ENCODE measurements around the gene CELF1. TPM values are rescaled to one million over a fixed set of nuclear protein-coding genes. Genes with fewer than 3 reads are reported as not detected.

The CELF1 gene
- 10 to 100 TPM; 15.2 to 32.3 (median 29.1) TPM for polyA plus RNA-seq

- peak within 1 kb of the TSS; percentile 34 for H3K27ac ChIP-seq (ENCODE audit: low read depth, low read length)
- 0 to 1% (median 0%) methylated on average over 63 to 88 of the region's 89 CpGs for WGBS, 3 donors
Measured at GRCh38 chr11:47552566-47553405, at the start of gene CELF1. CELF1 (minus strand) TSS chr11:47553132; CDS start chr11:47499523, 53,609 bp downstream.

DNA sequence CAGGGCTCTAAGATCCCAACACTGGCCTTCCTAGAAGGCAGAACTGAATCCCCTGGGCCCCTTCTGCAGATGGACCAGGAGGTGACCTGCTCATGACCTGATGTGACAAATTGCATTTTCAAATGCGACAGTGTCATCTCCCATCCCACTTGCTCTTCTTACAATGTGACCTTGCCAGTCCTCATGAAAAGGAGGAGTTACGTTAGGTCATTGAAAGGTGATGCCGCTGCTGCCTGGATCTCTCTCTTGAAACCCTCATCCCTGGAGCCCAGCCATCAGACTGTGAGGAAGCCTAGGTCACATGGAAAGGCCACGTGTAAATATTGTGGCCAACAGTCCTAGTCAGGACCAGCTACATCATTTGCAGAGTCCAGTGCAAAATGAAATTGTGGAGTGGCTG, 47.0 kb upstream of the CELF1 start:
- H3K27ac ChIP-seq (ENCODE audit: low read depth, low read length): no peak overlapping the region
- 68 to 76% (median 70%) methylated on average over 4 of the region's 4 CpGs for WGBS, 3 donors

DNA sequence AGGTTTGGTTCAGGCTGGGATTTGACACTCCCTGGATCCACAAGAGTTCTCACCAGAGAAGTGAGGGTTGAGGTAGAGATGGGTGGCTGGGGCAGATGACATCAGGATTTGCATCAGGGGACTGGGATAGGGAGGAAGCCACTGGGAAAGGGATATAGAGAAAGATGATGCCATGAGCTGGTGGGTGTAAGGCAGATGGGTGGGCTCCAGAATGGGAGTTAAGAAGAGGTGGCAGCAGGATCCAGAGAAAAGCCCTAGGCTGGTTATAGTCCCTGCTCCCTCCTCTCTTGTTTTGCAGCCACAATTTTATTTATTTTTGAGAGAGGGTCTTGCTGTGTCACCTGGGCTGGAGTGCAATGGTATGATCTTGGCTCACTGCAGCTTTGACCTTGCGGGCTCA, 43.0 kb upstream of the CELF1 start:
- no peak overlapping the region for H3K27ac ChIP-seq (ENCODE audit: low read depth, low read length)
- 100% methylated on average over 1 of the region's 1 CpG for WGBS, 3 donors

GRCh38 chr11:47595029-47595428, 42.1 kb upstream of the CELF1 start:
- H3K27ac ChIP-seq (ENCODE audit: low read depth, low read length): no peak overlapping the region
- 61 to 79% (median 73%) methylated on average over 7 of the region's 7 CpGs for WGBS, 3 donors

DNA sequence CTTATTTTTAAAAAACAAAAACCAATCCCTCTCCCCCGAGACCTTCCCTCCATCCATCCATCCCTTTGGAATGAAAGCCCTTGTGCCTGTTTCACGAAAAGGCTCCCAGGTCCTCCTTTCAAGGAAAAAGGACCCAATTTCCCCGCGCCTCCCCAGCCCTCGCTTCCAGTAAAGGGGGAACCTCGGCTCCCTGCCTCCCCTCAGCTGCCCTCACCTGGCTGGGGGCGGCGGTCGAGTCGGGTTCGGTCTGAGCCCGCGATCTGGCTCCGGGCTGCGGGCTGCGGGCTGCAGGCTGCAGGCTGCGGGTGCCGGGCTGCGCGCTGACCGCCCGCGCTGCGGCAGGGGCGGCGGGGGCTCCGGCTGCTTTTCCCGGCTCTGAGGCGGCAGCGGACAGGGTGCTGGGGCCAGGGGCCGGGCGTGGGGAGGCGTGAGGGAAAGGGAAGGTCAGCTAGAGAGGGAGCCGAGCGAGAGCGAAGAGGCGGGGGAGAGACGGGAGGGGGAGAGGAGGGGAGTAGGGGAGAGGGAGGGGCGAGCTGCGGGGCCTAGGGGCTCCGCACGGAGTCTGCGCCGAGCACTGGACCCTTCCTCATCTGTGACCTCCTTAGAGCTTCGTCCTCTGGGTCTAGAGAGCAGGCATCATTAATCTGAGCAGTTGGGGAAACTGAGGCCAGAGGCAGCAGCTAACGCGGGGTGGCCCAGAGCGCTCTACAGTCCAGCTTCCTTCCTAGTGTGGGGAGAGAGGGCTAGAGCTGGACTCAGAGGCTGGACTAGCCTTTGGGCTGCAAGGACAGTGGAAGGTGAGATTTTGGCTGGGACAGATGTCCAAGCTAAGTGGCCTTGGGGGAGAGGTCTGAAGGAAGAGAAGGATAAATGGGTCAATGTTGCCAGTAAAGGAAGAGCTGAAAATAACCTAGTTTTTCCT, 41.3 kb upstream of the CELF1 start, which contains the start of gene C1QTNF4:
TSS of gene C1QTNF4 (minus strand) at position 478 of the 922 bp plus-strand sequence. CDS start 3,601 bp downstream, outside the sequence.
- H3K27ac ChIP-seq (ENCODE audit: low read depth, low read length): no peak within 1 kb of the TSS
- 3 to 5% (median 3%) methylated on average over 47 to 48 of the region's 48 CpGs for WGBS, 3 donors

DNA sequence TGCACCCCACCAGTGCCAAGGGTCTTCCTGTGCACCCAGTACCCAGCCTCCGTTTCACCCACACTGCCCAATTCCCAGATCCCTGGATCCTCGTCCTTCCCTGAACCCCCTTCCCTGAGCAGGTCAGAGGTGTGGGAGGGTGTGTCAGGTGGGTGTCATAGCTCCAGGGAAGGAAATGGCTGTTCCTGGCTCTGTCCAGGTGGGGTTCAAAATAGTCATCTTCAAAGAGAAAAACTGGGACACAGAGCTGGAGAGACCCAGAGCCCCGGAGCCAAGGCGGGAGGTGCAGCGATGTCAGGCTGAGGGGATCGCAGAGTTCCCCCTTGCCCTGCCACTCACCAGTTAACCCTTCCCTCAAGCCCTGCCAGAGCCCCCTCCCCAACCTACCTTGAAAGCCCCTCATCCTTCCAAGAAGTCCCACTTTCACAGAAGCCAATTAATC, 40.6 kb upstream of the CELF1 start:
- no peak overlapping the region for H3K27ac ChIP-seq (ENCODE audit: low read depth, low read length)
- WGBS, 3 donors: 4 to 22% (median 12%) methylated on average over 5 to 6 of the region's 6 CpGs

DNA sequence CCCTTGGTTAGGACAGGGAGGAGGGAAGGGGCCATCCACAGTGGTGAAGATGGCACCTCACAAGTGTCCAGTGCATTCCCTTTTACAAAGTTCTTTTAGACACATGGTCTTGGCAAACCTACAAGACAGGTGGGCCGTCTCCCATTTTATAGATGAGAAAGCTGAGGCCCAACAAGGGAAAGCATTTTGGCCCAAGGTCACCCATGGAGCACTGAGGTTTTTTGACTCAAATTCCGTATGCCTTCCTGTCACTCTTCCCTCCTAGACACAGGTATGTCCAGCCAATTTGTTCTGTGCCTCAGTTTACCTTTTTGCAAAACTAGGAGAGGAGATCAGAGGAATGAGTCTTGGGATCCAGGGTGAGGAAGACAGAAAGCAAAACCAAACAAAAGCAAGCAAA, 40.0 kb upstream of the CELF1 start:
- no peak overlapping the region for H3K27ac ChIP-seq (ENCODE audit: low read depth, low read length)
- 53 to 80% (median 76%) methylated on average over 2 of the region's 2 CpGs for WGBS, 3 donors

DNA sequence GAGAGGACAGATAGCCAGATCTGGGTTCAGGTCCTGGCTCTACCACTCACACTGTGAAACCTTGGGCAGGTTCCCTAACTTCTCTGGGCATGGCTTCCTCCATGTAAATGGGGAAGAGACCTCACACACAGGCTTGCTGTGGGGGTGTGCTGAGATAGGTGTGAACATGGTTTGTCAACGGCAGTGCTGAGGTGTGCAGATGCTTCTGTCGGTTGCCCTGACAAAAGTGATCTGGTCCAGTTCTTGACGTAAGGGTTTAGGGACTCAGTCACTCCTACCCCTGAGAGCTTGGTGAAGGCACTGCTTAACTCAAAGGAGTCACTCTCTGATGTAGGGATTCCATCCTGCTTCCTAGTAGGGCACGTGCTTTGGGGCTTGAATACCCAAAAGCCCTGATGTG, 39.3 kb upstream of the CELF1 start:
- no peak overlapping the region for H3K27ac ChIP-seq (ENCODE audit: low read depth, low read length)
- 58 to 69% (median 66%) methylated on average over 4 of the region's 4 CpGs for WGBS, 3 donors

DNA sequence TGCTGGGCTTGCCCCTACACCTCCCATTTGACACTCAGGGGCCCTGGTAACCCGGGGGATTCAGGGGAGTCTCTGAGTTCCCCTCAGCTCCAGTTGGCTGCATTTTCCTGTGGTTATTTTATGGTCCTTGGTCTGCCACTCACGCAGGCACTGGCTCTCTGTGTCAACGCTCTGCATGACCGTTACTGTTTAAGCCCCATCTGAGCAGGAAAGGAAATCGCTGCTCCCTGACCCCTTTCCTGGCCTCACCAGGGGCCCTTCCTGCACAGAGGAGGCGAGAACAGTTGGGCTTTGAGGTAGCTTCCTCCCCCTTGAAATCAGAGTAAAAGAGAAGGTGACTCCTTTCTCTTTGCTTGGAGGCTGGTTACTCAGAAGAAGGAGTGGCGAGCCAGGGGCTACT, 38.8 kb upstream of the CELF1 start:
- 36 to 53% (median 39%) methylated on average over 7 of the region's 7 CpGs for WGBS, 3 donors
- no peak overlapping the region for H3K27ac ChIP-seq (ENCODE audit: low read depth, low read length)

- 35 to 66% (median 59%) methylated on average over 99 to 122 of the region's 122 CpGs for WGBS, 3 donors
Measured at GRCh38 chr11:47589977-47590861, 37.3 kb upstream of the CELF1 start.

GRCh38 chr11:47589584-47589976, 36.6 kb upstream of the CELF1 start:
- WGBS, 3 donors: 53 to 73% (median 65%) methylated on average over 38 to 51 of the region's 51 CpGs
- H3K27ac ChIP-seq (ENCODE audit: low read depth, low read length): no peak overlapping the region

More at GRCh38 chr11:47589977-47590861, 37.3 kb upstream of the CELF1 start:
- H3K27ac ChIP-seq (ENCODE audit: low read depth, low read length): no peak overlapping the region

- no peak overlapping the region for H3K27ac ChIP-seq (ENCODE audit: low read depth, low read length)
- 88 to 91% (median 90%) methylated on average over 11 of the region's 11 CpGs for WGBS, 3 donors
Measured at GRCh38 chr11:47589118-47589517, 36.2 kb upstream of the CELF1 start.

GRCh38 chr11:47587723-47588326, 34.9 kb upstream of the CELF1 start:
- WGBS, 3 donors: 42 to 68% (median 44%) methylated on average over 14 of the region's 14 CpGs
- H3K27ac ChIP-seq (ENCODE audit: low read depth, low read length): no peak overlapping the region

DNA sequence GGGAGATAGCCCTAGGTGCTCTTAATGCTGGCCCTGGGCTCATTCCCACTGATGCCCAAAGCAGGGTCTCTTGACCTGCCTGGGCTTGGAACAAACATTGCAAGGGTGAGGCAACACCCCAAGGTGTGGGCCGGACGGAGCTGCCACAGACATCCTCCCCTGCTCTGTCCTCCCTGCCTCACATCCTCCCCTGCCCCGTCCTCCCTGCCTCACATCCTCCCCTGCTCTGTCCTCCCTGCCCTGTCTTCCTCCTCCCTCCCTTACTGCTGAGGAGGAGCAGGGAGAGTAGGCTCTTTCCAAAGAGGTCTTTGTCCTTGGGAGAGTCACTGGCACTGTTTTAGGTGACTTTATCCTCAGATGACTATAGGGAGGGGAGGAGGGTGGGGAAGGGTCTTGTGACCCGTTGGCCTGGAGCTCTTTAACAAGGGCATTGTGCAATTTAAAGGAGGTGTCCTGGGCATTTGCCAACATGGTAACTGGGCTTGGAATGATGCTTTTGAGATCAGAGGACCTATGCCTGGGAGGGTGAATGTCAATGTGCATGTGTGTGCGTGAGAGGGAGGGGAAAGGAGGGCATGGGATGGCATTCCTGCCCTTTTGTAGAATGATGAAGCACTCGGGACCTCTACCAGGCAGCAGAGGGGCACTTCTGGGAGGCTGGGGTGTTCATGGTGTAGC, 34.2 kb upstream of the CELF1 start:
- no peak overlapping the region for H3K27ac ChIP-seq (ENCODE audit: low read depth, low read length)
- 45 to 65% (median 60%) methylated on average over 6 of the region's 6 CpGs for WGBS, 3 donors

GRCh38 chr11:47586098-47586855, 33.3 kb upstream of the CELF1 start, which contains the start of gene FAM180B:
FAM180B (plus strand) TSS chr11:47586678; CDS start chr11:47586769, 91 bp downstream.
- WGBS, 3 donors: 51 to 73% (median 68%) methylated on average over 12 of the region's 12 CpGs
- H3K27ac ChIP-seq (ENCODE audit: low read depth, low read length): no peak within 1 kb of the TSS

DNA sequence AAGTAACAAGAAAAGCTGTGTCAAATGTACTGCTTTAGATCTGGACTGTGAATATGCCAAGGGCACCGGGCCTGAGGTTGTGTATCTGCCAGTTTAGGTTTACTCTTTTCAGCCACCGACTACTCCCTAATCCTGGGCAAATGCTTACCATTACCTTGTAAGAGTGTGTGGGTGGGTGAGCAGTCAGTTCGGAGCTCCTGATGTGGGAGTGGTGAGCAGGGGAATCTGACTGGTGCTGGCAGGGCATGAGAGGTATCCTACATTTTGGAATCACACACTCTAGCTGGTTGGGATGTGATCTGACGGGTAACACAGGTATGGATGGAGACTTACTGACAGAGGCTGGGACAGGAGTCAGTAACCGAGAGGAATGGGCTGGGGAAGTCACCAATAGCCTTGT, 30.9 kb upstream of the CELF1 start:
- no peak overlapping the region for H3K27ac ChIP-seq (ENCODE audit: low read depth, low read length)
- WGBS, 3 donors: 88 to 90% (median 90%) methylated on average over 5 of the region's 5 CpGs
